GM12865 (cell line): ENCODE results near the gene AIF1.

Experiments used
- DNase-seq: peaks from one replicate; pipeline ENCODE4 v3.0.0; 2010; ENCODE audit warnings: low read depth
- H3K4me3 ChIP-seq: 2 replicates; pipeline ENCODE4 v1.5.1; 2011; ENCODE audit warnings: mild to moderate bottlenecking, low read depth, low read length, control low read depth
- TF ChIP-seq, protein P1 (sequence below): IDR thresholded peaks from 2 replicates; pipeline ENCODE4 v1.5.1; 2011; ENCODE audit warnings: low read length, control low read depth, low read depth, inconsistent platforms; ENCODE audit not compliant: insufficient read depth; ENCODE audit errors: missing control alignments

The AIF1 gene

DNA sequence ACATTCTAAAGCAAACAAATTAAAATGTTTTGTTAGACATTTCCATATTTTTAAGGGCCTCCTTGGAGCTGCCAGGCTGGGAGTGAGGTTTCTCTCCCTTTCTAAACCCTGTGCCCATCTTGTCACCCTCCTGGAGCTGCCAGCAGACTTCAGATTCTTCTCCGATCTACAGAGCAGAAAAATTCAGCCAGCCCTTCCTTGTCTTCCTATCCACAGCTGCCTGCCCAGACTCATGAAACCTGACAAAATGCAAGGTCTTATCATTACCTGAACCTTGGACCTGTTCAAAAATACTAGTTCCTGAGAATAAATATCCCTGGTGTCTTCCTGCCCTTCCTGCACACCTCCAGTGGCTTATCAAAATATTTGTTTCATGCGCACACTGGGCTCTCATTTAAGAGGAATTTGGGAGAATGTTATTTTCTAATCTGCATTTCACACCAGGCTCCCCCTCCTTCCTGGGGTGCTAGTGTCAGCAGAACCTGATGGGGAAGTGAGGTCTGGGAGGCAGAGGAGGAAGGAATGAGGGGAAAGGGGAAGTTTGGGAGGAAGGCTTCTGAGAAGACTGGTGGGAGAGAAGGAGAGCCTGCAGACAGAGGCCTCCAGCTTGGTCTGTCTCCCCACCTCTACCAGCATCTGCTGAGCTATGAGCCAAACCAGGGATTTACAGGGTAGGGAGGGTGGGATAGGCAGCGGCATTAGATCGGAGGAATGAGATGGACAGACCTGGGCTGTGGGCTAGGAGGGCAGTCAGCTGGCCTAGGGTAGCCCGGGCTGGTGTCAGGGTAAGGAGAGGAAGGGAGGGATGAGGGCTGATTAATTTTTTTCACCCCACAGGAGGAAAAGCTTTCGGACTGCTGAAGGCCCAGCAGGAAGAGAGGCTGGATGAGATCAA is at the start of gene AIF1:
AIF1 (plus strand) TSS at position 551 of the 895 bp plus-strand sequence; CDS start at position 647, 96 bp downstream.
- TF ChIP-seq, protein P1, sequence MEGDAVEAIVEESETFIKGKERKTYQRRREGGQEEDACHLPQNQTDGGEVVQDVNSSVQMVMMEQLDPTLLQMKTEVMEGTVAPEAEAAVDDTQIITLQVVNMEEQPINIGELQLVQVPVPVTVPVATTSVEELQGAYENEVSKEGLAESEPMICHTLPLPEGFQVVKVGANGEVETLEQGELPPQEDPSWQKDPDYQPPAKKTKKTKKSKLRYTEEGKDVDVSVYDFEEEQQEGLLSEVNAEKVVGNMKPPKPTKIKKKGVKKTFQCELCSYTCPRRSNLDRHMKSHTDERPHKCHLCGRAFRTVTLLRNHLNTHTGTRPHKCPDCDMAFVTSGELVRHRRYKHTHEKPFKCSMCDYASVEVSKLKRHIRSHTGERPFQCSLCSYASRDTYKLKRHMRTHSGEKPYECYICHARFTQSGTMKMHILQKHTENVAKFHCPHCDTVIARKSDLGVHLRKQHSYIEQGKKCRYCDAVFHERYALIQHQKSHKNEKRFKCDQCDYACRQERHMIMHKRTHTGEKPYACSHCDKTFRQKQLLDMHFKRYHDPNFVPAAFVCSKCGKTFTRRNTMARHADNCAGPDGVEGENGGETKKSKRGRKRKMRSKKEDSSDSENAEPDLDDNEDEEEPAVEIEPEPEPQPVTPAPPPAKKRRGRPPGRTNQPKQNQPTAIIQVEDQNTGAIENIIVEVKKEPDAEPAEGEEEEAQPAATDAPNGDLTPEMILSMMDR = no peak
- no peak within 1 kb of the TSS for H3K4me3 ChIP-seq
- DNase-seq = no peak

DNA sequence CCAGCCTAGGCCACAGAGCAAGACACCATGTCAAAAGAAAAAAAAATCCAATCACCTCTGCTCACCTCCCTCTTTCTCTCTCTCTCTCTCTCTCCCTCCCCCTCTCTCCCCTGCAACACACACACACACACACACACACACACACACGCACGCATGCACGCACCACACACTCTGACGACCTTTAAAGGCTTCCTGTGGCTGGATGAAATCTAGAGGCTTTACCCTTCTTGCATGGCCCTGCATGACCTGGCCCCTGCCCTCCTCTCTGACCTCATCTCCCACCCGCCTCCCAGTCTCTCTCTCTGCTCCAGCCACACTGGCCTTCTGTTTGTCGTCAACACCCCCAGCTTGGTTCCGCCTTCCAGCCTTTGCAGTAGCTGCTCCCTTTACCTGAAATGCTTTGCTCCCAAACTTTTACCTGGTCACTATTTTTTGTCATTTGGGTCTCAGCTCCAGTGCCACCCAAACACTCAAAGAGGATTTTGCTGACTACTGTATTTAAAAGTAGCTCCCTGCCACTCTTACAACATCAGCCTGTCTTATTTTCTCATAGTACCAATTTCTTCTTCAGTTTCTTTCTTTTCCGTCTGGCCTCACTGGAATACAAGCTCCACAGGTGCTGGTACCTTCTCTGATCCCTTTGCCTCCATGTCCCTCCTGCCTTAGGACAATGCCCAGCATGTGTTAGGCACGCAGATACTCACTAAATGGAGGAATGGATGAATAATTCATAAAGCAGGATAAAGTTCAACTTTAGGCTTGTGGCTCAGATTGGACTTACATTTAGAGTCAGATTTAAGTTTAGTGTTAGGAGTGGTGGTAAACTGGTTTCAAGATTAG is 47.3 kb upstream of the AIF1 start:
- TF ChIP-seq, protein P1 = no peak
- peak overlapping the region; percentile 12 for H3K4me3 ChIP-seq
- DNase-seq = peak; percentile 83

DNA sequence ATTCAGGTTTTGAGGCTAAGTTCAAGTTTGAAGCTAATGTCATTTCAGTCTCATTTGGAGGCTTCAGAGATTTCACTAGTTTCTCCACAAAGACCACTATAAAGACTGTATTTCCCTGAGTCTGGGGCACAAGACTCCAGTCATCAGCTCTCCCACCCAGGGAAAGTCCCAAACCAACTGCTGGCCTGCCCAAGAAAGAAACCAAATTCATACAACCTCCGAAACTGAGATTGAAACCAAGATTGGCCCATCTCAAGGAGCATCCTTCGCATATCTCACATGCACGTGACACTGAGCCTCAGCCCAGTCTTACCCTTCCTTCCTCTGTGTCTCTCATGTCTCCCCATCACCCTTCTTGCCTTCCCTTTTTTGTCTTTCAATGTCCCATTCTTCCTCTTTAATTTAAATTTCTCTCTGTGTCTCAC is 46.5 kb upstream of the AIF1 start:
- peak; percentile 94 for DNase-seq
- TF ChIP-seq, protein P1 = no peak
- peak overlapping the region; percentile 36 for H3K4me3 ChIP-seq

DNA sequence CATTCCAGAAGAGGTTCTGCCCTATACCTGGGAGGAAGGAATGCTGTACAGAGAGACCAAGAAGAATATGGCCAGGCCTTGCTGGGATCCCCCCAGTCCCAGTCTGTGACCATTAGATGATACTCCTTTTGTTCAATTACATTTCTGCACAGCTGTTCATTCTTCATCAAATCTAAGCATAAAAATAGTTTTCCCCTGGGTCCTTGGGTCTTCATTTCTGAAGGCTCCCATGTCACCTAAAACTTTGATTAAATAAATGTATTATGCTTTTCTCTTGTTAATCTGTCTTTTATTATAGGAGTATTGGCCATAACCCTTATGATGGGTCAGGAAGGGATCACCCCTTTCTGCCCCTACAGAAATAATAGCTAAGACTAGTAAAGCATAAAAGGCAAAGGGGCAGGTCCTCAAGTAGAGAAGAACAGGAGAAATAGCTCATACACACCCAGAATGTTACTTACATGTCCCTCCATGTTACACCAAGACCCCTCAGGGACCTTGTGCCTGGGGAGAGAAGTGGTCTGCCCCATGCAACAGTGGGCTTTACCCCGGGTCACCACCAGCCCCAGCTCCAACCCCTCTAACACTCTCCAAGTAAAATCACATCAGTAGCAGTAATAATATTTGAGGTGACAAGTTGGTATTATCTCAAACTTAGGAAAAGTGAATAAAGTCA is 45.0 kb upstream of the AIF1 start:
- peak overlapping the region; percentile 16; the same call in 1 of the 2 replicates for H3K4me3 ChIP-seq
- no peak for DNase-seq
- TF ChIP-seq, protein P1 = no peak

DNA sequence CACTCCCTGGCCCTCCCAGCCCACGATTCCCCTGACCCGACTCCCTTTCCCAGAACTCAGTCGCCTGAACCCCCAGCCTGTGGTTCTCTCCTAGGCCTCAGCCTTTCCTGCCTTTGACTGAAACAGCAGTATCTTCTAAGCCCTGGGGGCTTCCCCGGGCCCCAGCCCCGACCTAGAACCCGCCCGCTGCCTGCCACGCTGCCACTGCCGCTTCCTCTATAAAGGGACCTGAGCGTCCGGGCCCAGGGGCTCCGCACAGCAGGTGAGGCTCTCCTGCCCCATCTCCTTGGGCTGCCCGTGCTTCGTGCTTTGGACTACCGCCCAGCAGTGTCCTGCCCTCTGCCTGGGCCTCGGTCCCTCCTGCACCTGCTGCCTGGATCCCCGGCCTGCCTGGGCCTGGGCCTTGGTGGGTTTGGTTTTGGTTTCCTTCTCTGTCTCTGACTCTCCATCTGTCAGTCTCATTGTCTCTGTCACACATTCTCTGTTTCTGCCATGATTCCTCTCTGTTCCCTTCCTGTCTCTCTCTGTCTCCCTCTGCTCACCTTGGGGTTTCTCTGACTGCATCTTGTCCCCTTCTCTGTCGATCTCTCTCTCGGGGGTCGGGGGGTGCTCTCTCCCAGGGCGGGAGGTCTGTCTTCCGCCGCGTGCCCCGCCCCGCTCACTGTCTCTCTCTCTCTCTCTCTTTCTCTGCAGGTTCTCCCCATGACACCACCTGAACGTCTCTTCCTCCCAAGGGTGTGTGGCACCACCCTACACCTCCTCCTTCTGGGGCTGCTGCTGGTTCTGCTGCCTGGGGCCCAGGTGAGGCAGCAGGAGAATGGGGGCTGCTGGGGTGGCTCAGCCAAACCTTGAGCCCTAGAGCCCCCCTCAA is 42.8 kb upstream of the AIF1 start, which contains the start of gene LTA:
LTA (plus strand) TSS at position 249 of the 871 bp plus-strand sequence; CDS start at position 703, 454 bp downstream.
- TF ChIP-seq, protein P1 = no peak
- DNase-seq = peak; percentile 78
- H3K4me3 ChIP-seq = peak within 1 kb of the TSS; percentile 73
